ENCODE measurements around the gene ZFPM1.

The ZFPM1 gene

GRCh38 chr16:88533381-88533917, 80.4 kb downstream of the ZFPM1 start:
- TF ChIP-seq EGR1 (IDR thresholded peaks at IDR 0.05) (no peak), NFIC (IDR thresholded peaks at IDR 0.05) (no peak), FOXM1 (IDR thresholded peaks at IDR 0.05; ENCODE audit: borderline replicate concordance, low read depth) (no peak), MAX (IDR thresholded peaks at IDR 0.05) (no peak), RAD21 (IDR thresholded peaks at IDR 0.05; ENCODE audit: low read depth) (no peak), YY1 (IDR thresholded peaks at IDR 0.05; ENCODE audit: low read depth) (no peak), TAF1 (IDR thresholded peaks at IDR 0.05; ENCODE audit: low read depth) (no peak), TEAD4 (IDR thresholded peaks at IDR 0.05) (no peak), TCF12 (IDR thresholded peaks at IDR 0.05; ENCODE audit: low read depth) (no peak), ZBTB7A (IDR thresholded peaks at IDR 0.05; ENCODE audit: low read depth) (no peak), EP300 (IDR thresholded peaks at IDR 0.05; ENCODE audit: borderline replicate concordance) (no peak), CEBPB (IDR thresholded peaks at IDR 0.05) (no peak), CREB1 (IDR thresholded peaks at IDR 0.05; ENCODE audit: low read depth) (no peak), USF1 (IDR thresholded peaks at IDR 0.05) (no peak), REST (IDR thresholded peaks at IDR 0.05; ENCODE audit: low read depth) (no peak)

GRCh38 chr16:88533932-88534637, 81.0 kb downstream of the ZFPM1 start:
- TF ChIP-seq MAX (IDR thresholded peaks at IDR 0.05) (peak; percentile 69; the same call in 1 of the 2 replicates), RAD21 (IDR thresholded peaks at IDR 0.05; ENCODE audit: low read depth) (no peak), REST (IDR thresholded peaks at IDR 0.05; ENCODE audit: low read depth) (no peak), ZBTB7A (IDR thresholded peaks at IDR 0.05; ENCODE audit: low read depth) (peak; percentile 89), TEAD4 (IDR thresholded peaks at IDR 0.05) (no peak), CEBPB (IDR thresholded peaks at IDR 0.05) (no peak), TAF1 (IDR thresholded peaks at IDR 0.05; ENCODE audit: low read depth) (peak; percentile 43; the same call in 1 of the 2 replicates)

GRCh38 chr16:88534638-88535190, 81.6 kb downstream of the ZFPM1 start:
- TF ChIP-seq MAX (IDR thresholded peaks at IDR 0.05) (peak; percentile 85), REST (IDR thresholded peaks at IDR 0.05; ENCODE audit: low read depth) (no peak), NFIC (IDR thresholded peaks at IDR 0.05) (no peak), USF1 (IDR thresholded peaks at IDR 0.05) (no peak), EP300 (IDR thresholded peaks at IDR 0.05; ENCODE audit: borderline replicate concordance) (no peak), FOXM1 (IDR thresholded peaks at IDR 0.05; ENCODE audit: borderline replicate concordance, low read depth) (no peak), TEAD4 (IDR thresholded peaks at IDR 0.05) (no peak), EGR1 (IDR thresholded peaks at IDR 0.05) (no peak), ZBTB7A (IDR thresholded peaks at IDR 0.05; ENCODE audit: low read depth) (no peak)
